ENCODE data around the gene FCRL5. TPM values are rescaled to one million over a fixed set of nuclear protein-coding genes. Genes with fewer than 3 reads are reported as not detected.

Gene FCRL5
- total and polyA plus RNA-seq, 9 of the 15 experiments (the other 6 are each of a cell fraction or from before 2014, with no cell fraction given): not detected

GRCh38 chr1:157597959-157598667 is 45.8 kb upstream of the FCRL5 start, which contains the start of gene FCRL4:
Gene FCRL4 (minus strand): TSS chr1:157598085. CDS start chr1:157597944, 141 bp downstream.
- Histone ChIP-seq H3K27me3 (ENCODE audit: control insufficient read depth in 2 of 2, insufficient read depth in 2 of 2, low read length in 2 of 2) (0 out of 5 replicates have a peak, but pooled peaks cover 0 to 3% of the 10 kb centered on the region in 2 experiments), H3K9ac (ENCODE audit: insufficient read depth in 1 of 2, low read depth in 2 of 2, low read length in 2 of 2) (no peak within 1 kb of the TSS), H2AFZ (ENCODE audit: low read depth, low read length) (no peak within 1 kb of the TSS), H3K79me2 (ENCODE audit: control insufficient read depth, insufficient read depth, low read length) (no peaks in the 10 kb centered on the region), H3K27ac (ENCODE audit: extremely low read depth, low read depth, low read length) (no peak within 1 kb of the TSS), H3K4me2 (ENCODE audit: insufficient read depth, low read length) (no peak within 1 kb of the TSS), H3K9me1 (ENCODE audit: control insufficient read depth, insufficient read depth, low read length) (no peaks in the 10 kb centered on the region), H3K4me1 (replicated peaks in 1 of 2; ENCODE audit: control insufficient read depth in 2 of 2, insufficient read depth in 2 of 2, low read length in 2 of 2) (no peaks in the 10 kb centered on the region), H4K20me1 (replicated peaks; ENCODE audit: control insufficient read depth, insufficient read depth, low read length) (no peaks in the 10 kb centered on the region), H3K4me3 (no peak within 1 kb of the TSS), H3K36me3 (ENCODE audit: control insufficient read depth, insufficient read depth, low read length) (no peaks in the 10 kb centered on the region), H3K9me3 (replicated peaks; ENCODE audit: control insufficient read depth, insufficient read depth, low read depth, low read length) (no peaks in the 10 kb centered on the region)
- ChIA-PET POLR2A (no interaction called here), CTCF (ENCODE audit: low intra/inter-chr PET ratio) (no interaction called here)
- no TSS peak for BruUV-seq (replicated peaks)
- TF ChIP-seq ZBTB8A (IDR thresholded peaks at IDR 0.05; ENCODE audit: partially characterized antibody) (no peak), CBFA2T2 (conservative IDR thresholded peaks at IDR 0.05) (no peak), CREBBP (IDR thresholded peaks at IDR 0.05; ENCODE audit: low read depth, low read length) (no peak), NFYB (IDR thresholded peaks at IDR 0.05; ENCODE audit: extremely low read depth, insufficient read length) (no peak), SPI1 (IDR thresholded peaks at IDR 0.05; ENCODE audit: borderline replicate concordance, low read depth, low read length) (no peak), RBM39 (optimal IDR thresholded peaks at IDR 0.05; ENCODE audit: low read depth, low read length) (no peak), CHAMP1 (IDR thresholded peaks at IDR 0.05) (no peak)
- in situ Hi-C loops (cut with MboI) (no loop called here), intact Hi-C loops (cut with micrococcal nuclease) (no loop called here)
- DNase-seq (ENCODE audit: extremely low read depth in 1 of 4, low spot score in 3 of 4): no peak
- FAIRE-seq: no peak
- WGBS (ENCODE audit: insufficient coverage, low coverage, missing lambda C conversion rate): 0% methylated on average over 2 of the region's 2 CpGs
- ATAC-seq: no peak

Data from K562 (cell line).